H1 (cell line): ENCODE measurements around the gene TM9SF1. TPM values are rescaled to one million over a fixed set of nuclear protein-coding genes. Genes with fewer than 3 reads are reported as not detected.

Source experiments
- CBX8 ChIP-seq: fragments of 300-800, 300-1000 bp; sonication (generic); IDR thresholded peaks from 2 replicates; pipeline ENCODE4 v1.7.1; 2016; ENCODE audit warnings: low read depth, low read length, borderline replicate concordance
- CEBPB ChIP-seq: IDR thresholded peaks from 2 replicates; pipeline ENCODE4 v1.6.1; 2012; ENCODE audit warnings: low read depth, low read length
- EGR1 ChIP-seq: IDR thresholded peaks from 2 replicates; pipeline ENCODE4 v1.6.1; 2011; ENCODE audit warnings: low read depth, low read length, borderline replicate concordance
- EP300 ChIP-seq, 2 experiments: IDR thresholded peaks; 1 replicate in 1 of 2; 2 replicates in 1 of 2; pipeline ENCODE4 v1.6.1; 2011 to 2012; ENCODE audit warnings: low read depth in 2 of 2, low read length in 2 of 2, mild to moderate bottlenecking in 2 of 2, borderline replicate concordance in 1 of 2, inconsistent platforms in 1 of 2, moderate library complexity in 1 of 2
- HDAC2 ChIP-seq, 2 experiments: fragments of 300-600 bp in 1 of 2; sonication (generic) in 1 of 2; IDR thresholded peaks; 2 replicates each; pipeline ENCODE4 v1.6.1; 2011 to 2012; ENCODE audit warnings: low read depth in 2 of 2, low read length in 2 of 2, mild to moderate bottlenecking in 2 of 2, moderate library complexity in 2 of 2, borderline replicate concordance in 1 of 2, inconsistent platforms in 1 of 2
- POLR2AphosphoS5 ChIP-seq: IDR thresholded peaks from 2 replicates; pipeline ENCODE4 v1.6.1; 2011; ENCODE audit warnings: low read depth, low read length
- RAD21 ChIP-seq, 2 experiments: IDR thresholded peaks in 1 of 2; conservative IDR thresholded peaks in 1 of 2; 2 replicates each; pipeline ENCODE4 v1.6.1; 2011; ENCODE audit warnings: low read depth in 2 of 2, low read length in 2 of 2, improper control_type of control experiment in 1 of 2, inconsistent platforms in 1 of 2, mild to moderate bottlenecking in 1 of 2, moderate library complexity in 1 of 2
- RXRA ChIP-seq: IDR thresholded peaks from 2 replicates; pipeline ENCODE4 v1.6.1; 2011; ENCODE audit warnings: low read depth, mild to moderate bottlenecking, low read length, moderate library complexity; ENCODE audit not compliant: insufficient read depth
- SIRT6 ChIP-seq: IDR thresholded peaks from one replicate; pipeline ENCODE4 v1.7.1; 2012; ENCODE audit warnings: low read length, inconsistent platforms
- SP2 ChIP-seq: IDR thresholded peaks from 2 replicates; pipeline ENCODE4 v1.6.1; 2012; ENCODE audit warnings: mild to moderate bottlenecking, low read length, inconsistent platforms
- YY1 ChIP-seq: IDR thresholded peaks from 2 replicates; pipeline ENCODE4 v1.6.1; 2011; ENCODE audit warnings: low read depth, mild to moderate bottlenecking, low read length
- polyA plus RNA-seq, 7 experiments: library from polyadenylated mRNA; depleted of rRNA in 3 of 7; stranded (reverse) in 5 of 7; unstranded in 2 of 7; fragments of >200 nt in 5 of 7; fragments of 200-250 nt in 2 of 7; gene quantifications; 1 replicate in 5 of 7; 2 replicates in 1 of 7; 4 replicates in 1 of 7; pipeline versions ENCODE4 v1.2.1 to v1.2.3, GENCODE V29; 2011 to 2013; ENCODE audit warnings: missing spikeins in 2 of 7, mixed read lengths in 2 of 7
- total RNA-seq: library from RNA; stranded (reverse); fragmentation: NEBNext Ultra II Directional; extraction: Animal tissue kit (Norgen Biotek cat#: 25700); gene quantifications from 2 replicates; pipeline ENCODE4 v1.2.1, GENCODE V29; 2021
- TF ChIP-seq, protein P1 (sequence below), 3 experiments: IDR thresholded peaks; 1 replicate in 2 of 3; 2 replicates in 1 of 3; pipeline versions ENCODE4 v1.5.1 to v1.6.1; 2011; ENCODE audit warnings: low read length in 3 of 3, mild to moderate bottlenecking in 3 of 3, inconsistent platforms in 2 of 3, low read depth in 1 of 3, moderate library complexity in 1 of 3; ENCODE audit not compliant: insufficient read depth in 1 of 3; ENCODE audit errors: control extremely low read depth in 1 of 3
- TF ChIP-seq, protein P2 (sequence below): IDR thresholded peaks from 2 replicates; pipeline ENCODE4 v1.6.1; 2012; ENCODE audit warnings: inconsistent platforms
- TF ChIP-seq, protein P3 (sequence below): IDR thresholded peaks from 2 replicates; pipeline ENCODE4 v1.6.1; 2011; ENCODE audit warnings: low read depth, mild to moderate bottlenecking, low read length; ENCODE audit not compliant: insufficient read depth
- TF ChIP-seq, protein P4 (sequence below): IDR thresholded peaks from 2 replicates; pipeline ENCODE4 v1.6.1; 2011; ENCODE audit warnings: low read length, improper control_type of control experiment
- TF ChIP-seq, protein P5 (sequence below): IDR thresholded peaks from 2 replicates; pipeline ENCODE4 v1.6.1; 2012; ENCODE audit warnings: inconsistent platforms

The TM9SF1 gene
- total and polyA plus RNA-seq, 2 of the 8 experiments (the other 6 are each of a cell fraction or from before 2014, with no cell fraction given) = 22.2 to 29.2 TPM

DNA sequence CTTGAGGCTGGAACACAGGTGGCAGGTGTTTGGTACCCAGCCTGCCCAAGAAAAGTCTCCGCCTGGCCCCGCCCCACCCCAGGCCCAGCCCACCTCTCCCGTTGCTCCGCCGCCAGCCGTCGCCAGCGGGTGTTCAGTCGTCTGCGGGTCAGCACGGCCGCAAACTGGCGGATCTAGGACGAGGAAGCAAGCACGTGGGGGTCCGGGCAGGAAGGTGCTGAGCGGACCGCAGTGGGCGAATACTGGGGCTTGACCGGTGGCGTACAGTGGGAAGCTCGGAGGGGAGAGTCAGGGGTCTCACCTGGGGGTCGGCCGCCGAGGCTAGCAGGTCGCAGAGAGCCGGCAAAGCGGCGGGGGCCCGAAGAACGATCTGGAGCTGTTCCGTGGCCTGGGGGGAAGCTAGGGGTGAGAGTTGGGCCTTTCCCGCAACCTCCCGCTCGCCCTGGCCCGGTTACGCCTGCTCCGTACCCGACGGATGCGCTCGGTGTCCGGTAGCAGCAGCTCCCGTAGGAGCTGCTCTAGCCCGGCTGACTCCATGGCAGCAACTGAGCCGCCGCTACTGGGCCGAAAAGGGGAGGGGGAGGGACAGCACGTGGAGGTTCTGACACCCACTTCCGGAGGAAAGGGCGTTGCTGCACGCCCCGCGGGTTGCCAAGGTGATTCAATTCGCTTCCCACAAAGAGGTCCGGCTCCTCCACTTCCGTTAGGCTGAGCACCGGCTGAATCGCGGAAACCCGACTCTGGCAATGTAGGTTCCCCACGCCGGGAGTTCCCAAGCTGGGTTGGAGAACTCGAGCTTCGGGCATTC, 6.8 kb downstream of the TM9SF1 start, which contains the start of gene IPO4 (continued):
- TF ChIP-seq, protein P1, sequence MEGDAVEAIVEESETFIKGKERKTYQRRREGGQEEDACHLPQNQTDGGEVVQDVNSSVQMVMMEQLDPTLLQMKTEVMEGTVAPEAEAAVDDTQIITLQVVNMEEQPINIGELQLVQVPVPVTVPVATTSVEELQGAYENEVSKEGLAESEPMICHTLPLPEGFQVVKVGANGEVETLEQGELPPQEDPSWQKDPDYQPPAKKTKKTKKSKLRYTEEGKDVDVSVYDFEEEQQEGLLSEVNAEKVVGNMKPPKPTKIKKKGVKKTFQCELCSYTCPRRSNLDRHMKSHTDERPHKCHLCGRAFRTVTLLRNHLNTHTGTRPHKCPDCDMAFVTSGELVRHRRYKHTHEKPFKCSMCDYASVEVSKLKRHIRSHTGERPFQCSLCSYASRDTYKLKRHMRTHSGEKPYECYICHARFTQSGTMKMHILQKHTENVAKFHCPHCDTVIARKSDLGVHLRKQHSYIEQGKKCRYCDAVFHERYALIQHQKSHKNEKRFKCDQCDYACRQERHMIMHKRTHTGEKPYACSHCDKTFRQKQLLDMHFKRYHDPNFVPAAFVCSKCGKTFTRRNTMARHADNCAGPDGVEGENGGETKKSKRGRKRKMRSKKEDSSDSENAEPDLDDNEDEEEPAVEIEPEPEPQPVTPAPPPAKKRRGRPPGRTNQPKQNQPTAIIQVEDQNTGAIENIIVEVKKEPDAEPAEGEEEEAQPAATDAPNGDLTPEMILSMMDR (IDR thresholded peaks at IDR 0.05; ENCODE audit: control extremely low read depth in 1 of 3, insufficient read depth in 1 of 3, low read depth in 1 of 3, low read length in 3 of 3) = no peak; a peak in 1 of 4 replicates
- TF ChIP-seq, protein P2, sequence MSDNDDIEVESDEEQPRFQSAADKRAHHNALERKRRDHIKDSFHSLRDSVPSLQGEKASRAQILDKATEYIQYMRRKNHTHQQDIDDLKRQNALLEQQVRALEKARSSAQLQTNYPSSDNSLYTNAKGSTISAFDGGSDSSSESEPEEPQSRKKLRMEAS = peak; percentile 99
- TF ChIP-seq YY1 (peak; percentile 80; the same call in 1 of the 2 replicates), CEBPB (0 out of 2 replicates have a peak, but pooled peaks have one; percentile 1), CBX8 (no peak), SP2 (no peak), EGR1 (peak; percentile 74; the same call in 1 of the 2 replicates), RAD21 (IDR thresholded peaks at IDR 0.05 in 1 of 2, conservative IDR thresholded peaks at IDR 0.05 in 1 of 2; ENCODE audit: low read depth in 2 of 2, low read length in 2 of 2) (peak; percentile 24 to 37; a peak in 2 of 4 replicates), EP300 (IDR thresholded peaks at IDR 0.05; ENCODE audit: borderline replicate concordance in 1 of 2, low read depth in 2 of 2, low read length in 2 of 2) (peak in 1 of 2 experiments; percentile 93; a peak in 1 of 3 replicates), HDAC2 (IDR thresholded peaks at IDR 0.05; ENCODE audit: borderline replicate concordance in 1 of 2, low read depth in 2 of 2, low read length in 2 of 2) (peak in 1 of 2 experiments; percentile 82; a peak in 3 of 4 replicates), SIRT6 (no peak), POLR2AphosphoS5 (peak; percentile 78), RXRA (0 out of 2 replicates have a peak, but pooled peaks have one; percentile 33)
- TF ChIP-seq, protein P3, sequence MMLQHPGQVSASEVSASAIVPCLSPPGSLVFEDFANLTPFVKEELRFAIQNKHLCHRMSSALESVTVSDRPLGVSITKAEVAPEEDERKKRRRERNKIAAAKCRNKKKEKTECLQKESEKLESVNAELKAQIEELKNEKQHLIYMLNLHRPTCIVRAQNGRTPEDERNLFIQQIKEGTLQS = no peak
- TF ChIP-seq, protein P4, sequence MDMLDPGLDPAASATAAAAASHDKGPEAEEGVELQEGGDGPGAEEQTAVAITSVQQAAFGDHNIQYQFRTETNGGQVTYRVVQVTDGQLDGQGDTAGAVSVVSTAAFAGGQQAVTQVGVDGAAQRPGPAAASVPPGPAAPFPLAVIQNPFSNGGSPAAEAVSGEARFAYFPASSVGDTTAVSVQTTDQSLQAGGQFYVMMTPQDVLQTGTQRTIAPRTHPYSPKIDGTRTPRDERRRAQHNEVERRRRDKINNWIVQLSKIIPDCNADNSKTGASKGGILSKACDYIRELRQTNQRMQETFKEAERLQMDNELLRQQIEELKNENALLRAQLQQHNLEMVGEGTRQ = peak; percentile 64
- TF ChIP-seq, protein P5, sequence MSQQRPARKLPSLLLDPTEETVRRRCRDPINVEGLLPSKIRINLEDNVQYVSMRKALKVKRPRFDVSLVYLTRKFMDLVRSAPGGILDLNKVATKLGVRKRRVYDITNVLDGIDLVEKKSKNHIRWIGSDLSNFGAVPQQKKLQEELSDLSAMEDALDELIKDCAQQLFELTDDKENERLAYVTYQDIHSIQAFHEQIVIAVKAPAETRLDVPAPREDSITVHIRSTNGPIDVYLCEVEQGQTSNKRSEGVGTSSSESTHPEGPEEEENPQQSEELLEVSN = peak; percentile 42; the same call in 1 of the 2 replicates
